DOHH2 (cell line): ENCODE data around the gene DAPP1.

ENCODE experiments used
- CTCF ChIP-seq: fragments of 200-600 bp; sonication (generic); IDR thresholded peaks from one replicate; pipeline ENCODE4 v1.5.1; 2014; ENCODE audit warnings: antibody characterized with exemption, mild to moderate bottlenecking, low read depth, low read length; ENCODE audit not compliant: poor library complexity, severe bottlenecking
- EZH2phosphoT487 ChIP-seq: fragments of 200-600 bp; sonication (generic); IDR thresholded peaks from 2 replicates; pipeline ENCODE4 v1.6.1; 2017; ENCODE audit warnings: borderline replicate concordance, mild to moderate bottlenecking, antibody characterized with exemption, low read length, moderate library complexity, mixed read lengths

GRCh38 chr4:99783940-99784339 is 32.7 kb upstream of the DAPP1 start:
- TF ChIP-seq CTCF (no peak), EZH2phosphoT487 (no peak)
